ENCODE results near the gene ARHGEF38. TPM values are rescaled to one million over a fixed set of nuclear protein-coding genes. Genes with fewer than 3 reads are reported as not detected.

Gene ARHGEF38
- total RNA-seq, 1 donor from 2014 or later, result not detected

- Mint-ChIP-seq H3K4me1 (no peaks in the 10 kb centered on the region), H3K27me3 (ENCODE audit: low read depth) (peaks cover 29% of the 10 kb centered on the region), H3K27ac (ENCODE audit: unreplicated experiment) (no peak overlapping the region), H3K36me3 (ENCODE audit: low read depth) (no peaks in the 10 kb centered on the region), H3K4me3 (no peak overlapping the region), H3K9me3 (no peaks in the 10 kb centered on the region)
- TF ChIP-seq CTCF (conservative IDR thresholded peaks at IDR 0.05), result no peak
- DNase-seq (ENCODE audit: low read depth, low spot score), result no peak
Observed at GRCh38 chr4:105569866-105570236, 17.4 kb downstream of the ARHGEF38 start.

- no peak overlapping the region for H3K4me3 Mint-ChIP-seq
- H3K4me1 Mint-ChIP-seq, result no peaks in the 10 kb centered on the region
- peaks cover 30% of the 10 kb centered on the region for H3K27me3 Mint-ChIP-seq (ENCODE audit: low read depth)
- H3K36me3 Mint-ChIP-seq (ENCODE audit: low read depth), result no peaks in the 10 kb centered on the region
- H3K9me3 Mint-ChIP-seq, result peaks cover 2% of the 10 kb centered on the region
- H3K27ac Mint-ChIP-seq (ENCODE audit: unreplicated experiment), result no peak overlapping the region
- no peak for DNase-seq (ENCODE audit: low read depth, low spot score)
- TF ChIP-seq CTCF (conservative IDR thresholded peaks at IDR 0.05), result no peak
Observed at GRCh38 chr4:105572296-105572695, 19.9 kb downstream of the ARHGEF38 start.

- H3K27me3 Mint-ChIP-seq (ENCODE audit: low read depth), result peaks cover 49% of the 10 kb centered on the region
- no peak overlapping the region for H3K4me3 Mint-ChIP-seq
- no peak for TF ChIP-seq CTCF (conservative IDR thresholded peaks at IDR 0.05)
Observed at GRCh38 chr4:105586638-105587328, 34.4 kb downstream of the ARHGEF38 start.

GRCh38 chr4:105587841-105588240 lies 35.4 kb downstream of the ARHGEF38 start:
- TF ChIP-seq CTCF (conservative IDR thresholded peaks at IDR 0.05), result no peak
- peaks cover 55% of the 10 kb centered on the region for H3K27me3 Mint-ChIP-seq (ENCODE audit: low read depth)
- no peaks in the 10 kb centered on the region for H3K4me1 Mint-ChIP-seq
- no peak for DNase-seq (ENCODE audit: low read depth, low spot score)
- H3K27ac Mint-ChIP-seq (ENCODE audit: unreplicated experiment), result no peak overlapping the region
- no peaks in the 10 kb centered on the region for H3K9me3 Mint-ChIP-seq
- no peak overlapping the region for H3K4me3 Mint-ChIP-seq
- H3K36me3 Mint-ChIP-seq (ENCODE audit: low read depth), result no peaks in the 10 kb centered on the region

More at GRCh38 chr4:105586638-105587328, 34.4 kb downstream of the ARHGEF38 start:
- Mint-ChIP-seq H3K4me1 (no peaks in the 10 kb centered on the region), H3K9me3 (no peaks in the 10 kb centered on the region), H3K27ac (ENCODE audit: unreplicated experiment) (no peak overlapping the region), H3K36me3 (ENCODE audit: low read depth) (no peaks in the 10 kb centered on the region)
- DNase-seq (ENCODE audit: low read depth, low spot score), result no peak

GRCh38 chr4:105588252-105588651 lies 35.8 kb downstream of the ARHGEF38 start:
- Mint-ChIP-seq H3K4me1 (no peaks in the 10 kb centered on the region), H3K27ac (ENCODE audit: unreplicated experiment) (no peak overlapping the region), H3K36me3 (ENCODE audit: low read depth) (no peaks in the 10 kb centered on the region), H3K4me3 (no peak overlapping the region), H3K9me3 (no peaks in the 10 kb centered on the region), H3K27me3 (ENCODE audit: low read depth) (peaks cover 53% of the 10 kb centered on the region)
- no peak for DNase-seq (ENCODE audit: low read depth, low spot score)
- no peak for TF ChIP-seq CTCF (conservative IDR thresholded peaks at IDR 0.05)

Measured in neural crest cell (in vitro differentiated cells).